B cell (primary cell): ENCODE data around the gene MAPK1.

Experiments
- CTCF ChIP-seq: fragments of 200-600 bp; IDR thresholded peaks from one replicate; pipeline ENCODE4 v1.8.0; 2022; ENCODE audit warnings: antibody characterized with exemption, mild to moderate bottlenecking
- EZH2 ChIP-seq: IDR thresholded peaks from 2 replicates; pipeline ENCODE4 v1.6.1; 2012; ENCODE audit warnings: borderline replicate concordance, low read depth, mild to moderate bottlenecking, moderate library complexity, low read length; ENCODE audit not compliant: insufficient read depth, poor library complexity, severe bottlenecking

GRCh38 chr22:21865041-21865440 lies 2.4 kb downstream of the MAPK1 start:
- TF ChIP-seq CTCF: no peak
- TF ChIP-seq EZH2: no peak
